HL-60 (cell line): ENCODE data around the gene SLC5A9.

Experiments used
- DNase-seq, 2 experiments: peaks; one replicate each; pipeline ENCODE4 v3.0.0-alpha.2; 2010 to 2020; ENCODE audit warnings: low read depth in 1 of 2, low spot score in 1 of 2
- H3K27ac ChIP-seq: fragments of 250-450 bp; sonication (Bioruptor Pico); replicated peaks from 2 replicates; pipeline ENCODE4 v1.5.1; 2020; ENCODE audit warnings: mild to moderate bottlenecking, moderate library complexity
- H3K27me3 ChIP-seq: fragments of 250-450 bp; sonication (Bioruptor Pico); 2 replicates; pipeline ENCODE4 v1.5.1; 2021; ENCODE audit warnings: mild to moderate bottlenecking, moderate library complexity; ENCODE audit not compliant: insufficient read depth, poor library complexity, severe bottlenecking
- H3K4me3 ChIP-seq: replicated peaks from 2 replicates; pipeline ENCODE4 v1.5.1; 2011; ENCODE audit warnings: mild to moderate bottlenecking, control low read depth, low read length; ENCODE audit not compliant: insufficient read depth
- GABPA ChIP-seq: IDR thresholded peaks from 2 replicates; pipeline ENCODE4 v1.6.1; 2012; ENCODE audit warnings: low read depth
- POLR2AphosphoS5 ChIP-seq: IDR thresholded peaks from 2 replicates; pipeline ENCODE4 v1.6.1; 2012; ENCODE audit warnings: low read depth
- SPI1 ChIP-seq: IDR thresholded peaks from 2 replicates; pipeline ENCODE4 v1.6.1; 2012; ENCODE audit warnings: low read depth, mild to moderate bottlenecking, borderline replicate concordance
- TF ChIP-seq, protein P1 (sequence below): IDR thresholded peaks from 2 replicates; pipeline ENCODE4 v1.6.1; 2012; ENCODE audit warnings: low read depth; ENCODE audit not compliant: insufficient replicate concordance
- TF ChIP-seq, protein P2 (sequence below): IDR thresholded peaks from one replicate; pipeline ENCODE4 v1.5.1; 2011; ENCODE audit warnings: low read length, control low read depth, inconsistent platforms; ENCODE audit not compliant: insufficient read depth

The SLC5A9 gene

DNA sequence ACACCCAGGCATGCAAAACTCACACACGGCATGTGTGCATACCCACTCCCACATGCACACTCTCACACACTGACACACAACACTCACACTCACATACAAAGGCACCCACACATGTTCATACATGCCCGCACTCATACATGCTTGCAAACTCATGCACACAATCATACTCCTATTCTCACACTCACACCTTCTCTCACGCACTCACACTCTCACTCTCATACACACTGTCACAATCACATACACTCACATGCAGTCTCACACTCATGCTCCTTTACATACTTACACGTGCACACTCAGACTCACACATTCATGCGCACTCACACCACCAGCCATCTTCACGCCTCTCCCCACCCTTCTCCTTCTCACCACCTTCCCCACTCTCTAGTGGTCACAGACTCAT, 3.1 kb downstream of the SLC5A9 start:
- H3K27ac ChIP-seq = no peak overlapping the region
- no peak for DNase-seq
- H3K4me3 ChIP-seq = no peak overlapping the region
- no peaks in the 10 kb centered on the region for H3K27me3 ChIP-seq
- TF ChIP-seq SPI1 (no peak), POLR2AphosphoS5 (no peak), GABPA (no peak)
- TF ChIP-seq, protein P1, sequence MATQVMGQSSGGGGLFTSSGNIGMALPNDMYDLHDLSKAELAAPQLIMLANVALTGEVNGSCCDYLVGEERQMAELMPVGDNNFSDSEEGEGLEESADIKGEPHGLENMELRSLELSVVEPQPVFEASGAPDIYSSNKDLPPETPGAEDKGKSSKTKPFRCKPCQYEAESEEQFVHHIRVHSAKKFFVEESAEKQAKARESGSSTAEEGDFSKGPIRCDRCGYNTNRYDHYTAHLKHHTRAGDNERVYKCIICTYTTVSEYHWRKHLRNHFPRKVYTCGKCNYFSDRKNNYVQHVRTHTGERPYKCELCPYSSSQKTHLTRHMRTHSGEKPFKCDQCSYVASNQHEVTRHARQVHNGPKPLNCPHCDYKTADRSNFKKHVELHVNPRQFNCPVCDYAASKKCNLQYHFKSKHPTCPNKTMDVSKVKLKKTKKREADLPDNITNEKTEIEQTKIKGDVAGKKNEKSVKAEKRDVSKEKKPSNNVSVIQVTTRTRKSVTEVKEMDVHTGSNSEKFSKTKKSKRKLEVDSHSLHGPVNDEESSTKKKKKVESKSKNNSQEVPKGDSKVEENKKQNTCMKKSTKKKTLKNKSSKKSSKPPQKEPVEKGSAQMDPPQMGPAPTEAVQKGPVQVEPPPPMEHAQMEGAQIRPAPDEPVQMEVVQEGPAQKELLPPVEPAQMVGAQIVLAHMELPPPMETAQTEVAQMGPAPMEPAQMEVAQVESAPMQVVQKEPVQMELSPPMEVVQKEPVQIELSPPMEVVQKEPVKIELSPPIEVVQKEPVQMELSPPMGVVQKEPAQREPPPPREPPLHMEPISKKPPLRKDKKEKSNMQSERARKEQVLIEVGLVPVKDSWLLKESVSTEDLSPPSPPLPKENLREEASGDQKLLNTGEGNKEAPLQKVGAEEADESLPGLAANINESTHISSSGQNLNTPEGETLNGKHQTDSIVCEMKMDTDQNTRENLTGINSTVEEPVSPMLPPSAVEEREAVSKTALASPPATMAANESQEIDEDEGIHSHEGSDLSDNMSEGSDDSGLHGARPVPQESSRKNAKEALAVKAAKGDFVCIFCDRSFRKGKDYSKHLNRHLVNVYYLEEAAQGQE = no peak
- TF ChIP-seq, protein P2, sequence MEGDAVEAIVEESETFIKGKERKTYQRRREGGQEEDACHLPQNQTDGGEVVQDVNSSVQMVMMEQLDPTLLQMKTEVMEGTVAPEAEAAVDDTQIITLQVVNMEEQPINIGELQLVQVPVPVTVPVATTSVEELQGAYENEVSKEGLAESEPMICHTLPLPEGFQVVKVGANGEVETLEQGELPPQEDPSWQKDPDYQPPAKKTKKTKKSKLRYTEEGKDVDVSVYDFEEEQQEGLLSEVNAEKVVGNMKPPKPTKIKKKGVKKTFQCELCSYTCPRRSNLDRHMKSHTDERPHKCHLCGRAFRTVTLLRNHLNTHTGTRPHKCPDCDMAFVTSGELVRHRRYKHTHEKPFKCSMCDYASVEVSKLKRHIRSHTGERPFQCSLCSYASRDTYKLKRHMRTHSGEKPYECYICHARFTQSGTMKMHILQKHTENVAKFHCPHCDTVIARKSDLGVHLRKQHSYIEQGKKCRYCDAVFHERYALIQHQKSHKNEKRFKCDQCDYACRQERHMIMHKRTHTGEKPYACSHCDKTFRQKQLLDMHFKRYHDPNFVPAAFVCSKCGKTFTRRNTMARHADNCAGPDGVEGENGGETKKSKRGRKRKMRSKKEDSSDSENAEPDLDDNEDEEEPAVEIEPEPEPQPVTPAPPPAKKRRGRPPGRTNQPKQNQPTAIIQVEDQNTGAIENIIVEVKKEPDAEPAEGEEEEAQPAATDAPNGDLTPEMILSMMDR = no peak

DNA sequence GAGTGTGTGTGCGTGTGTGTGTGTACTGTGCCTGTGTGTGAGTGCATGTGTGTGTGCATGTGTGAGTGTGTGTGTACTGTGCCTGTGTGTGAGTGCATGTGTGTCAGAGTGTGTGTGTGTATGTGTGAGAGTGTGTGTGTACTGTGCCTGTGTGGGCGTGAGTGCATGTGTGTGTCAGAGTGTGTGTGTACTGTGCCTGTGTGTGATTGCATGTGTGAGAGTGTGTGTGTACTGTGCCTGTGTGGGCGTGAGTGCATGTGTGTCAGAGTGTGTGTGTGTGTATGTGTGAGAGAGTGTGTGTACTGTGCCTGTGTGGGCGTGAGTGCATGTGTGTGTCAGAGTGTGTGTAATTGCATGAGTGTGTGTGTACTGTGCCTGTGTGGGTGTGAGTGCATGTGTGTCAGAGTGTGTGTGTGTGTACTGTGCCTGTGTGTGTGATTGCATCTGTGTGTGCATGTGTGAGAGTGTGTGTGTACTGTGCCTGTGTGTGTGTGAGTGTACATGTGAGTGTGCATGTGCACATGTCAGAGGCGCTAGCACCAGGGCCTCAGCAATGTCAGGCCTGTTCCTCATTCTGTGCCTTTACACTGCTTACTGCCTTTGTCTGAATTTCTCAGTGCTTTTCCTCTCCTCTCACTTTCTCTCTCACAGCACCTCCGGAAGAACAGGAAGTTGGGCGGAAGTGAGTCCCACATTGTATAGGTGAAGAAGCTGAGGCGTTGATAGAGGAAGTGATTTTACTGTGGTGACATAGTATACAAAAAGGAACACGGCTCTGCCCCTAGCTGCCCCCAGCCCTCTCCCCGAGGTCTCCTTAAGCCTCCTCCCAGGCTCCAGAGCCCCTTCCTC, 4.9 kb downstream of the SLC5A9 start:
- DNase-seq = peak; percentile 17 to 51
- no peaks in the 10 kb centered on the region for H3K27me3 ChIP-seq
- H3K4me3 ChIP-seq = no peak overlapping the region
- TF ChIP-seq GABPA (no peak), SPI1 (peak; percentile 74)
- TF ChIP-seq, protein P2 = no peak
- TF ChIP-seq, protein P1 = no peak
- no peak overlapping the region for H3K27ac ChIP-seq

DNA sequence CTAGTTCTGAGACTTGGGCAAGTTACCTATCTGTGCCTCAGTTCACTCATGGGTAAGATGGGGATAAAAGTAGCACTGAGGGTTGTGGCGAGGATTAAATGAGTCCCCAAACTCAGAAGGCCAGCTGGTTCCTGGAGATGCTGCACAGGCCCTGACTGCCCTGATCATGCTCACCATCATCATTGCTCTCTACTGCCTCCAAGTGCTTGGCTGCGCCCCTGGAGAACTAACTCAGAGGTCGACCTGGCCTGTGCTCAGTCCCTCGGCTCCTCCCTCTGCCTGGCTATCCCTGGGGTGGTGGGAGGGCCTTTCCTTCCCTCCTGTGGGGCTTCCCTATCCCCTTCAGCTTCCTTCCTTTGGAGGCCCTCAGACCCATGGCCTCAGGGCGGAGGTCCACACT, 5.6 kb downstream of the SLC5A9 start:
- no peak for TF ChIP-seq GABPA
- TF ChIP-seq, protein P2 = no peak
- no peak for TF ChIP-seq POLR2AphosphoS5
- TF ChIP-seq, protein P1 = no peak
- TF ChIP-seq SPI1 = no peak
- no peak overlapping the region for H3K27ac ChIP-seq
- no peak for DNase-seq
- no peak overlapping the region for H3K4me3 ChIP-seq
- no peaks in the 10 kb centered on the region for H3K27me3 ChIP-seq
